ENCODE data around the gene LGALS7. TPM values are rescaled to one million over a fixed set of nuclear protein-coding genes. Genes with fewer than 3 reads are reported as not detected.

The LGALS7 gene
- polyA plus RNA-seq, 1 of the 3 experiments (the other 2 are of a cell fraction), result not detected

DNA sequence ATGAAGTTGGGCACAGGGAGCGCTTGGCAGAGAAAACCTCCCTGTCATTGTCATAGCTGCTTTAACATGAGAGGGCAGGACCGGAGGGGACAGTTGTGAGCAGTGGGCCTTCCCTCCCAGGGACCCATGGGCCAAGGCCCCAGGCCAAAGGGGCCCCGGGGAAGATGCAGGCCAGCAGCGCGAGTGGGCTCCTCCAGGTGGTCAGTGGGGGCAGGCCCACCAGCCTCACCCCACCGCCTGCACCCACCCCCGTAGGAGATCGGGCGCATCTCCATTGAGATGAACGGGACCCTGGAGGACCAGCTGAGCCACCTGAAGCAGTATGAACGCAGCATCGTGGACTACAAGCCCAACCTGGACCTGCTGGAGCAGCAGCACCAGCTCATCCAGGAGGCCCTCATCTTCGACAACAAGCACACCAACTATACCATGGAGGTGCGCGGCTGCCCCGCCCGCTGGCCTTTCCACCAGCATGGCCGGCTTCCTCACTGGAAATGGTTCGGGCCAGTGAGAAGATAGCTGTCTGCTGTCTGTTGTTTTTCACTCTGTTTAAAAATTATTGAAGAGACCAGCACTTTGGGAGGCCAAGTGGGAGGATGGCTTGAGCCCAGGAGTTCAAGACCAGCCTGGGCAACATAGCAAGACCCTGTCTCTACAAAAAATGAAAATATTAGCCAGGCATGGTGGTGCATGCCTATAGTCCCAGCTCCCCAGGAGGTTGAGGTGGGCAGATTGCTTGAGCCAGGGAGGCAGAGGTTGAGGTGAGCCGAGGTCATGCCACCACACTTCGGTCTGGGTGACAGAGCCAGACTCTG, 47.6 kb downstream of the LGALS7 start:
- WGBS (ENCODE audit: low lambda C conversion rate), result 94% methylated on average over 16 of the region's 21 CpGs
- peaks cover 50 to 89% of the 10 kb centered on the region in 2 experiments for H3K36me3 ChIP-seq (replicated peaks in 1 of 2; ENCODE audit: control insufficient read depth in 1 of 2, insufficient read depth in 2 of 2, low read length in 1 of 2)
- POLR2A ChIA-PET, result interaction anchor here (0.9 kb wide), 1 partner anchor 11 kb away, joined by 3 read pairs; no protein-coding TSS in a partner anchor

DNA sequence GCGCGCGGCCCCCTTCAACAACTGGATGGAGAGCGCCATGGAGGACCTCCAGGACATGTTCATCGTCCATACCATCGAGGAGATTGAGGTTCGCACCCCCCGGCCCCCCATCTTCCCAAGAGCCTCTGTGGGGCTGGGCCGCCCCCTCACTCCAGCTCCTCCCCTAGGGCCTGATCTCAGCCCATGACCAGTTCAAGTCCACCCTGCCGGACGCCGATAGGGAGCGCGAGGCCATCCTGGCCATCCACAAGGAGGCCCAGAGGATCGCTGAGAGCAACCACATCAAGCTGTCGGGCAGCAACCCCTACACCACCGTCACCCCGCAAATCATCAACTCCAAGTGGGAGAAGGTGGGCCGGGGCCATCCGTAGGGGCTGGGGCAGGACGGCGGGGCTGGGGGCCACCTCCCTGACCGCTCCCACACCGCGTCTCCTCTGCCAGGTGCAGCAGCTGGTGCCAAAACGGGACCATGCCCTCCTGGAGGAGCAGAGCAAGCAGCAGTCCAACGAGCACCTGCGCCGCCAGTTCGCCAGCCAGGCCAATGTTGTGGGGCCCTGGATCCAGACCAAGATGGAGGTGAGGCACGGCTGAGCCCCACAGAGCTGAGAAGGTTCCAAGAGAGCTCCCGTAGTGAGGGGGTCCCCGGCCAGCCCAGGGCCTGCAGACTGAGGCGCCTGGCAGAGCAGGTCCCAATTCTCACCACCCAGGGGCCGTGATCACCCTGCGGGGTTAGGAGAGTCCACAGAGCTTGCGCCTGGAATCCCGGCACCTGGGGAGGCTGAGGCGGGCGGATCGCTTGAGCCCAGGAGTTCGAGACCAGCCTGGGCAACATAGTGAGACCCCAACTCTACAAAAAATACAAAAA, 49.1 kb downstream of the LGALS7 start:
- H3K4me2 ChIP-seq, result no peak overlapping the region
- peaks cover 0 to 8% of the 10 kb centered on the region in 2 experiments; a peak in 1 of 4 replicates for H3K4me1 ChIP-seq (ENCODE audit: control insufficient read depth in 1 of 2, insufficient read depth in 2 of 2, low read depth in 1 of 2, low read length in 1 of 2)
- no peak for TF ChIP-seq TEAD4 (IDR thresholded peaks at IDR 0.05; ENCODE audit: borderline replicate concordance, insufficient read depth)
- 96% methylated on average over 27 of the region's 42 CpGs for WGBS (ENCODE audit: low lambda C conversion rate)
- no peaks in the 10 kb centered on the region for H3K9me3 ChIP-seq
- H3K4me3 ChIP-seq (ENCODE audit: low read depth in 2 of 2, low read length in 1 of 2), result no peak overlapping the region
- no peak overlapping the region for H3K9ac ChIP-seq
- CTCF ChIA-PET, result interaction anchor here (1.0 to 1.8 kb wide), 3 partner anchors 77 to 206 kb away, joined by 3 to 6 read pairs (median 5); partner anchors contain the start of genes ACTN4, MRPS12 and SARS2
- H3K27ac ChIP-seq (ENCODE audit: low read depth in 2 of 2, low read length in 1 of 2), result no peak overlapping the region
- H4K20me1 ChIP-seq (ENCODE audit: insufficient read depth), result no peaks in the 10 kb centered on the region
- H3K27me3 ChIP-seq (ENCODE audit: insufficient read depth), result no peaks in the 10 kb centered on the region
- POLR2A ChIA-PET, result interaction anchor here (1.1 kb wide), 1 partner anchor 13 kb away, joined by 3 read pairs; no protein-coding TSS in a partner anchor
- H3K79me2 ChIP-seq (ENCODE audit: insufficient read depth), result peaks cover 21% of the 10 kb centered on the region
- no peak for DNase-seq
- peaks cover 17% of the 10 kb centered on the region for H3F3A ChIP-seq (replicated peaks; ENCODE audit: insufficient read depth)
- H3K36me3 ChIP-seq (replicated peaks in 1 of 2; ENCODE audit: control insufficient read depth in 1 of 2, insufficient read depth in 2 of 2, low read length in 1 of 2), result peaks cover 49 to 91% of the 10 kb centered on the region in 2 experiments
- H2AFZ ChIP-seq (ENCODE audit: low read depth), result no peak overlapping the region
- no peaks in the 10 kb centered on the region for H3K9me2 ChIP-seq

More for the DNA sequence above, 47.6 kb downstream of the LGALS7 start:
- no peak overlapping the region for H2AFZ ChIP-seq (ENCODE audit: low read depth)
- peaks cover 24% of the 10 kb centered on the region for H3F3A ChIP-seq (replicated peaks; ENCODE audit: insufficient read depth)
- H3K27ac ChIP-seq (ENCODE audit: low read depth in 2 of 2, low read length in 1 of 2), result no peak overlapping the region
- H4K20me1 ChIP-seq (ENCODE audit: insufficient read depth), result 0 out of 2 replicates have a peak, but pooled peaks cover 6% of the 10 kb centered on the region
- CTCF ChIA-PET, result interaction anchor here (0.8 to 1.6 kb wide), 3 partner anchors 9 to 205 kb away, joined by 3 to 5 read pairs (median 3); partner anchors contain the start of genes MRPS12 and SARS2
- H3K9me3 ChIP-seq, result no peaks in the 10 kb centered on the region
- H3K27me3 ChIP-seq (ENCODE audit: insufficient read depth), result no peaks in the 10 kb centered on the region
- H3K9ac ChIP-seq, result no peak overlapping the region
- H3K4me3 ChIP-seq (ENCODE audit: low read depth in 2 of 2, low read length in 1 of 2), result no peak overlapping the region
- H3K9me2 ChIP-seq, result no peaks in the 10 kb centered on the region
- no peaks in the 10 kb centered on the region; a peak in 1 of 4 replicates for H3K4me1 ChIP-seq (ENCODE audit: control insufficient read depth in 1 of 2, insufficient read depth in 2 of 2, low read depth in 1 of 2, low read length in 1 of 2)
- H3K4me2 ChIP-seq, result no peak overlapping the region
- TF ChIP-seq RCOR1 (IDR thresholded peaks at IDR 0.05; ENCODE audit: low read length), result no peak
- TF ChIP-seq EZH2phosphoT487 (IDR thresholded peaks at IDR 0.05; ENCODE audit: borderline replicate concordance, low read depth), result no peak
- no peak for TF ChIP-seq YY1 (IDR thresholded peaks at IDR 0.05; ENCODE audit: low read depth)
- TF ChIP-seq EP300 (IDR thresholded peaks at IDR 0.05; ENCODE audit: borderline replicate concordance in 1 of 2, low read depth in 1 of 2, low read length in 1 of 2), result no peak
- no peak for TF ChIP-seq FOXM1 (IDR thresholded peaks at IDR 0.05; ENCODE audit: low read depth)
- TF ChIP-seq MAX (IDR thresholded peaks at IDR 0.05; ENCODE audit: low read depth), result no peak
- TF ChIP-seq TCF12 (IDR thresholded peaks at IDR 0.05), result no peak
- no peak for TF ChIP-seq GATA2 (CRISPR knock-in tag; IDR thresholded peaks at IDR 0.05)
- TF ChIP-seq JUND (IDR thresholded peaks at IDR 0.05), result no peak
- no peak for TF ChIP-seq RXRA (IDR thresholded peaks at IDR 0.05; ENCODE audit: borderline replicate concordance, low read depth)
- no peak for TF ChIP-seq SIN3A (IDR thresholded peaks at IDR 0.05; ENCODE audit: borderline replicate concordance, low read depth, low read length)
- TF ChIP-seq CHD2 (IDR thresholded peaks at IDR 0.05; ENCODE audit: low read length, partially characterized antibody), result no peak
- peaks cover 12% of the 10 kb centered on the region for H3K79me2 ChIP-seq (ENCODE audit: insufficient read depth)
- no peak for DNase-seq

All from SK-N-SH (cell line).